HCT116 (cell line): ENCODE data around the gene YIF1B. TPM values are rescaled to one million over a fixed set of nuclear protein-coding genes. Genes with fewer than 3 reads are reported as not detected.

Source experiments
- EGR1 ChIP-seq: IDR thresholded peaks from 2 replicates; pipeline ENCODE4 v1.6.1; 2012; ENCODE audit warnings: low read depth
- ELF1 ChIP-seq: IDR thresholded peaks from 2 replicates; pipeline ENCODE4 v1.6.1; 2012; ENCODE audit warnings: low read depth, borderline replicate concordance
- EZH2phosphoT487 ChIP-seq: fragments of 200-600 bp; IDR thresholded peaks from 2 replicates; pipeline ENCODE4 v1.6.1; 2018; ENCODE audit warnings: antibody characterized with exemption, borderline replicate concordance
- FOSL1 ChIP-seq: IDR thresholded peaks from 2 replicates; pipeline ENCODE4 v1.6.1; 2012; ENCODE audit warnings: low read depth
- POLR2AphosphoS5 ChIP-seq: IDR thresholded peaks from 2 replicates; pipeline ENCODE4 v1.6.1; 2011; ENCODE audit warnings: mild to moderate bottlenecking, low read depth, low read length, moderate library complexity
- RAD21 ChIP-seq: IDR thresholded peaks from 2 replicates; pipeline ENCODE4 v1.6.1; 2012; ENCODE audit warnings: low read depth, mild to moderate bottlenecking
- SIN3A ChIP-seq: IDR thresholded peaks from 2 replicates; pipeline ENCODE4 v1.6.1; 2012; ENCODE audit warnings: low read depth
- TCF7L2 ChIP-seq: IDR thresholded peaks from 2 replicates; pipeline ENCODE4 v1.7.0; 2011; ENCODE audit warnings: borderline replicate concordance, inconsistent platforms; ENCODE audit not compliant: insufficient read depth, insufficient read length; ENCODE audit errors: extremely low read depth
- YY1 ChIP-seq: IDR thresholded peaks from 2 replicates; pipeline ENCODE4 v1.6.1; 2011; ENCODE audit warnings: low read length, low read depth, moderate library complexity, mild to moderate bottlenecking; ENCODE audit not compliant: insufficient replicate concordance; ENCODE audit errors: extremely low read depth
- ZNF274 ChIP-seq: fragments of 200-500 bp; sonication (Bioruptor generic); IDR thresholded peaks from 2 replicates; pipeline ENCODE4 v1.6.1; 2014; ENCODE audit warnings: mild to moderate bottlenecking, low read depth, low read length, inconsistent platforms
- total RNA-seq: library from RNA; stranded (reverse); gene quantifications from one replicate; pipeline ENCODE4 v1.2.1, GENCODE V29; 2021; ENCODE audit not compliant: unreplicated experiment
- TF ChIP-seq, protein P1 (sequence below): IDR thresholded peaks from 2 replicates; pipeline ENCODE4 v1.6.1; 2012
- TF ChIP-seq, protein P2 (sequence below): IDR thresholded peaks from 2 replicates; pipeline ENCODE4 v1.6.1; 2012; ENCODE audit warnings: low read depth
- TF ChIP-seq, protein P3 (sequence below): IDR thresholded peaks from 2 replicates; pipeline ENCODE4 v1.6.1; 2012

Gene YIF1B
- total RNA-seq, 1 experiment from 2014 or later, result 67.5 TPM

DNA sequence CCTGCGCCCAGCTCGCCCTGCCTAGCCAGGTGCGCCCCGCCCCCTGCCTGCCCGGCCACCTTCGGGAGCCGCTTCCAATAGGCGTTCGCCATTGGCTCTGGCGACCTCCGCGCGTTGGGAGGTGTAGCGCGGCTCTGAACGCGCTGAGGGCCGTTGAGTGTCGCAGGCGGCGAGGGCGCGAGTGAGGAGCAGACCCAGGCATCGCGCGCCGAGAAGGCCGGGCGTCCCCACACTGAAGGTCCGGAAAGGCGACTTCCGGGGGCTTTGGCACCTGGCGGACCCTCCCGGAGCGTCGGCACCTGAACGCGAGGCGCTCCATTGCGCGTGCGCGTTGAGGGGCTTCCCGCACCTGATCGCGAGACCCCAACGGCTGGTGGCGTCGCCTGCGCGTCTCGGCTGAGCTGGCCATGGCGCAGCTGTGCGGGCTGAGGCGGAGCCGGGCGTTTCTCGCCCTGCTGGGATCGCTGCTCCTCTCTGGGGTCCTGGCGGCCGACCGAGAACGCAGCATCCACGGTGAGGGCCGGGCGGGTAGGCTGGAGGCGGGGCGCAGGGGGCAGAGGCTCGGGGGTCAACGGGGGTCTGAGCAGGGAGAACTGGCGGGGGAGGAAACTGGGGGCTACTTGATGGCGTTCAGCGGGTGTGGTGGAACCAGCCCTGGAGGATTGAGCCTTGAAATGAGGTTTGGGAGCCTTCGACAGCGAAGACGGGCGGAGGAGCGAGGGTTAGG is 51.1 kb downstream of the YIF1B start, which contains the start of gene SPINT2 (continued):
- TF ChIP-seq POLR2AphosphoS5 (peak; percentile 95), FOSL1 (no peak), EZH2phosphoT487 (no peak), SIN3A (0 out of 2 replicates have a peak, but pooled peaks have one; percentile 64), RAD21 (no peak), TCF7L2 (no peak), ZNF274 (no peak), YY1 (no peak), EGR1 (no peak), ELF1 (no peak)
- TF ChIP-seq, protein P1, sequence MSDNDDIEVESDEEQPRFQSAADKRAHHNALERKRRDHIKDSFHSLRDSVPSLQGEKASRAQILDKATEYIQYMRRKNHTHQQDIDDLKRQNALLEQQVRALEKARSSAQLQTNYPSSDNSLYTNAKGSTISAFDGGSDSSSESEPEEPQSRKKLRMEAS, result peak; percentile 86
- TF ChIP-seq, protein P2, sequence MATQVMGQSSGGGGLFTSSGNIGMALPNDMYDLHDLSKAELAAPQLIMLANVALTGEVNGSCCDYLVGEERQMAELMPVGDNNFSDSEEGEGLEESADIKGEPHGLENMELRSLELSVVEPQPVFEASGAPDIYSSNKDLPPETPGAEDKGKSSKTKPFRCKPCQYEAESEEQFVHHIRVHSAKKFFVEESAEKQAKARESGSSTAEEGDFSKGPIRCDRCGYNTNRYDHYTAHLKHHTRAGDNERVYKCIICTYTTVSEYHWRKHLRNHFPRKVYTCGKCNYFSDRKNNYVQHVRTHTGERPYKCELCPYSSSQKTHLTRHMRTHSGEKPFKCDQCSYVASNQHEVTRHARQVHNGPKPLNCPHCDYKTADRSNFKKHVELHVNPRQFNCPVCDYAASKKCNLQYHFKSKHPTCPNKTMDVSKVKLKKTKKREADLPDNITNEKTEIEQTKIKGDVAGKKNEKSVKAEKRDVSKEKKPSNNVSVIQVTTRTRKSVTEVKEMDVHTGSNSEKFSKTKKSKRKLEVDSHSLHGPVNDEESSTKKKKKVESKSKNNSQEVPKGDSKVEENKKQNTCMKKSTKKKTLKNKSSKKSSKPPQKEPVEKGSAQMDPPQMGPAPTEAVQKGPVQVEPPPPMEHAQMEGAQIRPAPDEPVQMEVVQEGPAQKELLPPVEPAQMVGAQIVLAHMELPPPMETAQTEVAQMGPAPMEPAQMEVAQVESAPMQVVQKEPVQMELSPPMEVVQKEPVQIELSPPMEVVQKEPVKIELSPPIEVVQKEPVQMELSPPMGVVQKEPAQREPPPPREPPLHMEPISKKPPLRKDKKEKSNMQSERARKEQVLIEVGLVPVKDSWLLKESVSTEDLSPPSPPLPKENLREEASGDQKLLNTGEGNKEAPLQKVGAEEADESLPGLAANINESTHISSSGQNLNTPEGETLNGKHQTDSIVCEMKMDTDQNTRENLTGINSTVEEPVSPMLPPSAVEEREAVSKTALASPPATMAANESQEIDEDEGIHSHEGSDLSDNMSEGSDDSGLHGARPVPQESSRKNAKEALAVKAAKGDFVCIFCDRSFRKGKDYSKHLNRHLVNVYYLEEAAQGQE, result no peak
- TF ChIP-seq, protein P3, sequence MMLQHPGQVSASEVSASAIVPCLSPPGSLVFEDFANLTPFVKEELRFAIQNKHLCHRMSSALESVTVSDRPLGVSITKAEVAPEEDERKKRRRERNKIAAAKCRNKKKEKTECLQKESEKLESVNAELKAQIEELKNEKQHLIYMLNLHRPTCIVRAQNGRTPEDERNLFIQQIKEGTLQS, result no peak
- TF ChIP-seq, all 23 proteins: peak for 6
